NCI-H524 (cell line): ENCODE measurements around the gene FOXO6.
A peak's percentile ranks its signal among the peaks of the same experiment; 100 is the strongest.

Source experiments
- DNase-seq, 2 experiments: peaks; one replicate each; lab custom pipeline; 2025; lab: John Stamatoyannopoulos, UW

The FOXO6 gene

GRCh38 chr1:41423511-41424191 lies 62.4 kb downstream of the FOXO6 start:
- DNase-seq: peak in 1 of 2 experiments; percentile 27

GRCh38 chr1:41424581-41425118 lies 63.4 kb downstream of the FOXO6 start:
- DNase-seq: no peak

DNA sequence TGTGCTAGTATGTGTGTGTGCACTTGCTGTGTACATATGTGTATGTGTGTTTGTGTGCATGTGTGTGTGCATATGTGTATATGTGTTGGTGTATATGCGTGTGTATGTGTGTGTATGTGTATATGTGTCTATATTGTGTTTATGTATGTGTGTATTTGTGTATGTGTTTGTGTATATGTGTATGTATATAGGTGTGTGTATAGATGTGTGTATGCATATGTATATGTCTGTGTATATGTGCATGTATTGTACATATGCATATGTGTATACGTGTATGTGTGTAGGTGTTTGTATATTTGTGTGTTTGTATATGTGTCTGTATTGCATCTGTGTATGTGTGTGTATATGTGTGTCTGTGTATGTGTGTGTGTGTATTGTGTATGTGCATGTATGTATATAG lies 64.1 kb downstream of the FOXO6 start:
- DNase-seq: no peak

GRCh38 chr1:41426201-41426890 lies 65.1 kb downstream of the FOXO6 start:
- DNase-seq: no peak

DNA sequence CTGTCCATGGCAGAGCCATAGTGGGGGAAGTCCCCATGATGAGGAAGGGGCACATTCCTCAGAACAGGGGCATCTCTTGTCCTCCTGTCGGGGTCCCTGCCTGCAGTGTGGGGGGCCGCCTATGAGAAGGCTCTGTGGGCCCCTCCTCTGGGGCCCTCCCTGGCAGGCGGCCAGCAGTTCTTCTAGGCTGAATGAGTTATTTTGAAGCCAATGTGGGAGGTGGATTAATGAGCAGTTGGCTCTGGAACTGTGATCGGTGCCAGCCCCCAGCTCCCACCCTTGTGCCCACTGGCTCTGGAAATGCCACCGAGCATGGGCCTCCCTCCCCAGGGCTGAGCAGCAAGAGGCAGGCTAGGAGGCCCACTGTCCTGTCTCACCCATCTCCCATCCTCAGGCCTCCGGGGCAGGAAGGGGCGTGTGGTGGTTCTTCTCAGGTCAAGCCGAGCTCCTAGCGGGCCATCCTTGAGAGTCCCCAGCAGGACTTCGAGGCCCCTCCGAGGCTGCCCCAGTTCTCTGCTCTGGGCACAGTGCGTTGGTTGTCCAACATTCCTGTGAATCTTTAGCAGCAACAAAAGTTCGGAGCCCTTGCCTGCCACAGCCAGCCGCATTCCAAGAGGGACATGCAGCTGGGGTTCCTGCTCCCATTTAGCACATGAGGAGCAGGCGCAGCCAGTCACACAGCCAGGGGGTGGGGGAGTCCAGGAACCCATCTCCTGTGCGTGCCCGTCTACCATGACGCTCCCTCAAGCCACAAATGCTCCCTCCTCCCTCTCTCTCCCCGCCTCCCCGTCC lies 66.1 kb downstream of the FOXO6 start:
- no peak for DNase-seq

DNA sequence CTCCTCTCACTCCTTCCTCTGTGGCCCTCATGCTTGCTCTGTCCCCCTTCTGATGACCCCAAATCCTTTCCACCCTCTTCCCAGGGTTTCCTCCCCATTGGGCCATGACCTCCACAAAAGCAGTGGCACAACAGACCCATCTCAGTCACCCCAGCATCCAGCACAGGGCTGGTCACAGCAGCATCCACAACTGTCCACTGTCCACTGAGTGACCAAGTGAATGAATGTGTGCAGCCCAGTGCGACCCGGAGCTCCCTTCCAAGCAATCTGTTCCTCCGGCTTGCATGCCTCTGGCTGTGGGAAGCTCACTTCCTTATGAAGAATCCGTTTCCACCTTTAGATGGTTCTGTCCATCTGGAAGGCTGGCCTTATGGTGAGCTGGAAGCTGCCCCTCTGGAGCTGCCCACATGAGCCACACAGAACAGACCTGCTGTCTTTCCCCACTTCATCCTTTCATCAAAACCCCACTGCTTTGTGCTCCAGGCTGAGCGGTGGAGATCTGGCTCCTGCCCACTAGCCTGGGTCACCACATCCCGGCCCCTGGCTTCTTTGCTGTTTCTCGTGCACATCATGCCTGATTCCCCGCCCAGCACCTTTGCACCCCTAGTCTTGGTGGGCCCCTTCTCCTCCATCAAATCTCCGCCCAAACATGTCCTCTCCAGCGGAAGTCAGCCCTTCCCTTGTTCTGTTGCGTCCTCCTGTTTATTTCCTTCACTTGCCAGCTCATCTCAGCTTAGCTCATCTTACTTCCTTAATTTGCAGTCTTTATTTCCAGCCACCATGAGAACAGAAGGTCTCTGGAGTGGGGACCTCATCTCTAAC lies 66.9 kb downstream of the FOXO6 start:
- no peak for DNase-seq

GRCh38 chr1:41428738-41429640 lies 67.8 kb downstream of the FOXO6 start:
- no peak for DNase-seq

DNA sequence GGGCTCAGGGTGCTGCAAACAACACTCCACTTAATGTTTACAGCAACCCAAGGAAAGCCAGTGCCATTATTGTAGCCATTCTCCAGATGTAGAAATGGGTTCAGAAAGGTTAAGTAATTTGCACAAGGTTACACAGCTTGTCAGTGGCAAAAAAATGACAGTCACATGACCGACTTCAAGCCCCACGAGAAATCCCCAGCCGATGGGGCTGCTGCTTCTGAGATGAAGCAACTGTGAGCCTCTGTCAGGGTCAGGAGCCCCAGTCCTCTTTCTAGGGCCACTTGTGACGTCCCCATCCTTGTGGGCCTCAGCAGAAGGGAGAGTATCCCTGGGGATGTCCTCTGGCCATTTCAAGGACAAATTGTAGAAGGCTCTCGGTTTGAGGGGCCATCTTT lies 68.4 kb downstream of the FOXO6 start:
- no peak for DNase-seq

- DNase-seq: no peak
These were observed 68.8 kb downstream of the FOXO6 start for GRCh38 chr1:41430069-41430468.

GRCh38 chr1:41430582-41430981 lies 69.3 kb downstream of the FOXO6 start:
- DNase-seq: no peak

DNA sequence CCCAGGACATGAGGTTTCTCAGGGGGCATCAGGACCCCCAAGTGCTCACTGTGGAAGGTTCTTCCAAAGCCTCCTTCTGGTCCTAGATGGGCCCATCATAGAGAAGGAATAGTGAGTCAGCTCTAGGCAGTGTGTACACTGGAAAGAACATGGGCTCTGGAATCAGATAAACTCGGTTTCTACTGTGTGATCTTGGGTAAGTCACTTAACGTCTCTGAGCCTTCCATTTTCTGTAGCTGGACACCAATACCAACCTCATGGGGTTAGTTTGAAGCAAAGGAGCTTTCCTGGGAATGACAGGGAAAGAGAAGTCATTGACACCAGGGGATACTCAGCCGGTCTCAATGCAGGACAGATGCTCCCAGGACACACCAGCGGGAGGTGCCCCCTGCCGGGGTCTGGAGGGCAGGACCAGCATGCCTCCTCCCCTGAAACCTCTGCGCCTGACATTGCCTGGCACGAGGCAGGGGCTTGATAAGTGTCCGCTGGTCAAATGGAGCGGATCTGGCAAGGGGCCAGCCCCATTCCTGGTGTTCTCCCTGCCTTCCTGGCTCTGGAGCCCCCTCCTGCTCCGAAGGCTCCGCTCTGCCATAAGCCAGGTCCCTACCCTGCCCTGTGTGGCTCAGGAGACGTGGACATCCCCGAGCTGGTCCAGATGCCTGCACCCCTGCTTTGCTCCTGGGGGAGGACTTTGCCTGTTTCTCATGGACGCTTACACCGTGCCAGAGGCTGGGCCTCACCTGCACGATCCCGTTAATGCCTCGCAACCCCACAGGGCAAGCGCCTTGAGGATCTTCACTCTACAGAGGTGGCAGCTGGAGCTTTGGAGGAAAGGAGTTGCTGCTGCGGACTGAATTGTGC lies 70.5 kb downstream of the FOXO6 start:
- DNase-seq: peak in 1 of 2 experiments; percentile 53
